DMS 273 (cell line): ENCODE data around the gene ERCC6L2.
A peak's percentile ranks its signal among the peaks of the same experiment; 100 is the strongest.

Source experiments
- DNase-seq: peaks from one replicate; lab custom pipeline; 2025; ENCODE audit not compliant: unreplicated experiment; lab: John Stamatoyannopoulos, UW

ERCC6L2 gene

GRCh38 chr9:95862343-95862742 lies 13.1 kb upstream of the ERCC6L2 start:
- no peak for DNase-seq

GRCh38 chr9:95864852-95865580 lies 10.5 kb upstream of the ERCC6L2 start:
- DNase-seq, result no peak

GRCh38 chr9:95870352-95870751 lies 5.1 kb upstream of the ERCC6L2 start:
- DNase-seq, result no peak

GRCh38 chr9:95870906-95871305 lies 4.6 kb upstream of the ERCC6L2 start:
- DNase-seq, result no peak

GRCh38 chr9:95874303-95874988 lies 1.0 kb upstream of the ERCC6L2 start:
- peak; percentile 37 for DNase-seq

- peak; percentile 73 for DNase-seq
Measured at GRCh38 chr9:95874989-95875304, 544 bp upstream of the ERCC6L2 start.

GRCh38 chr9:95876138-95876444 lies 600 bp downstream of the ERCC6L2 start:
- DNase-seq, result no peak

GRCh38 chr9:95876595-95876994 lies 1.1 kb downstream of the ERCC6L2 start:
- peak; percentile 31 for DNase-seq

GRCh38 chr9:95877984-95878383 lies 2.5 kb downstream of the ERCC6L2 start:
- no peak for DNase-seq

GRCh38 chr9:95879591-95879990 lies 4.1 kb downstream of the ERCC6L2 start:
- DNase-seq, result no peak

GRCh38 chr9:95880021-95880690 lies 4.7 kb downstream of the ERCC6L2 start:
- no peak for DNase-seq

GRCh38 chr9:95887926-95888497 lies 12.5 kb downstream of the ERCC6L2 start:
- DNase-seq, result no peak

- DNase-seq, result no peak
Measured at GRCh38 chr9:95890594-95890993, 15.1 kb downstream of the ERCC6L2 start.

- no peak for DNase-seq
Measured at GRCh38 chr9:95891067-95891671, 15.7 kb downstream of the ERCC6L2 start.

GRCh38 chr9:95892690-95893089 lies 17.2 kb downstream of the ERCC6L2 start:
- DNase-seq, result no peak

GRCh38 chr9:95896580-95896979 lies 21.1 kb downstream of the ERCC6L2 start:
- DNase-seq, result no peak

GRCh38 chr9:95901506-95901905 lies 26.0 kb downstream of the ERCC6L2 start:
- DNase-seq, result no peak

- DNase-seq, result peak; percentile 1
Measured at GRCh38 chr9:95903398-95903797, 27.9 kb downstream of the ERCC6L2 start.

GRCh38 chr9:95907794-95908193 lies 32.3 kb downstream of the ERCC6L2 start:
- peak; percentile 2 for DNase-seq

GRCh38 chr9:95910023-95910707 lies 34.7 kb downstream of the ERCC6L2 start:
- no peak for DNase-seq

GRCh38 chr9:95910770-95911340 lies 35.4 kb downstream of the ERCC6L2 start:
- DNase-seq, result no peak
